SU-DHL-6 (cell line): ENCODE results near the gene NBPF1.

Source experiments
- EZH2phosphoT487 ChIP-seq: fragments of 200-600 bp; sonication (generic), shearing (Covaris generic); conservative IDR thresholded peaks from 2 replicates; pipeline ENCODE4 v1.6.1; 2018; ENCODE audit warnings: mild to moderate bottlenecking, antibody characterized with exemption, low read length, moderate library complexity, mixed read lengths
- TF ChIP-seq, protein P1 (sequence below): fragments of 200-600 bp; sonication (generic); IDR thresholded peaks from one replicate; pipeline ENCODE4 v1.5.1; 2017; ENCODE audit warnings: antibody characterized with exemption, mild to moderate bottlenecking, low read length, moderate library complexity; ENCODE audit not compliant: insufficient read depth, poor library complexity, severe bottlenecking

DNA sequence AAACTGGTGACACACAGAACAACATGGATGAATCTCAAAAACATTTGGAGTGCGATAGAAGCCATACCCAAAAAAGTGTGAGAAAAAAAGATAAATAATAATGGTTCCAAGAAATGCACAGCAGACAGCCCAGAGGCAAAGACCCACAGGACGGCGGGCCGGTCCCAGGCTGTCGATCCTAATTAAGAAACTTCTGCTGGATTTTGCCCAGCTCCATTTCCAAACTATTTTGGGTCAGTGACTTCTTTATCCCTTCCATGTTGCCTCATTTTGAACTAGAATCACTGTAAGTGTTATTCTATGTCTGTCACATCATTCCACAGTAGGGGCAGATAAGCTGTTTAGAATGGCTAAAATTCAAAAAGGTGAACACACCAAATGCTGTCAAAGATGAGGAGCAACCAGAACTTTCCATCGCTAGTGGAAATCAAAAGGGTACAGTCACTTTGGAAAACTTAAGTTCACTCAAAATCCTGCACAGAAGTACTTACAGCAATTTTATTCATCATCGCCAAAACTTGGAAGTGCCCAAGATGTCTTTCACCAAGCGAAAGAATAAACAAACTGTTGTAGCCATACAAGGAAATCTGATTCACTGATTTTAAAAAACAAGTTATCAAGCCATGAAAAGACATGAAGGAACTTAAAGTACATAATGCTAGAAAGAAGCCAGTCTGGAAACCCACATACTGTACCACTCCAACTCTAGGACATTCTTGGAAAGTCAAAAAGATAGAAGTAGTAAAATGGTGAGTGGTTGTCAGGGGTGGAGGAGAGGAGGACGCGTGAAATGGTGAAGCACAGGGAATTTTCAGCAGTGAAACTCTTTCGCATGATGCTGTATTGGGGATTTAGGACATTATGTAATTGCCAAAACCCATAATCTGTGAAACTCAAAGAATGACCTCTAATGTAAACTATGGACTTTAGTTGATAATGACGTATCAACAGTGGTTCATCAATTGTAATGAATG lies 7.5 kb downstream of the NBPF1 start:
- TF ChIP-seq, protein P1, sequence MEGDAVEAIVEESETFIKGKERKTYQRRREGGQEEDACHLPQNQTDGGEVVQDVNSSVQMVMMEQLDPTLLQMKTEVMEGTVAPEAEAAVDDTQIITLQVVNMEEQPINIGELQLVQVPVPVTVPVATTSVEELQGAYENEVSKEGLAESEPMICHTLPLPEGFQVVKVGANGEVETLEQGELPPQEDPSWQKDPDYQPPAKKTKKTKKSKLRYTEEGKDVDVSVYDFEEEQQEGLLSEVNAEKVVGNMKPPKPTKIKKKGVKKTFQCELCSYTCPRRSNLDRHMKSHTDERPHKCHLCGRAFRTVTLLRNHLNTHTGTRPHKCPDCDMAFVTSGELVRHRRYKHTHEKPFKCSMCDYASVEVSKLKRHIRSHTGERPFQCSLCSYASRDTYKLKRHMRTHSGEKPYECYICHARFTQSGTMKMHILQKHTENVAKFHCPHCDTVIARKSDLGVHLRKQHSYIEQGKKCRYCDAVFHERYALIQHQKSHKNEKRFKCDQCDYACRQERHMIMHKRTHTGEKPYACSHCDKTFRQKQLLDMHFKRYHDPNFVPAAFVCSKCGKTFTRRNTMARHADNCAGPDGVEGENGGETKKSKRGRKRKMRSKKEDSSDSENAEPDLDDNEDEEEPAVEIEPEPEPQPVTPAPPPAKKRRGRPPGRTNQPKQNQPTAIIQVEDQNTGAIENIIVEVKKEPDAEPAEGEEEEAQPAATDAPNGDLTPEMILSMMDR: no peak
- no peak for TF ChIP-seq EZH2phosphoT487
